ENCODE measurements around the gene CHMP6. TPM values are rescaled to one million over a fixed set of nuclear protein-coding genes. Genes with fewer than 3 reads are reported as not detected.

CHMP6 gene
- total RNA-seq, 1 donor from 2014 or later = 27.8 TPM

DNA sequence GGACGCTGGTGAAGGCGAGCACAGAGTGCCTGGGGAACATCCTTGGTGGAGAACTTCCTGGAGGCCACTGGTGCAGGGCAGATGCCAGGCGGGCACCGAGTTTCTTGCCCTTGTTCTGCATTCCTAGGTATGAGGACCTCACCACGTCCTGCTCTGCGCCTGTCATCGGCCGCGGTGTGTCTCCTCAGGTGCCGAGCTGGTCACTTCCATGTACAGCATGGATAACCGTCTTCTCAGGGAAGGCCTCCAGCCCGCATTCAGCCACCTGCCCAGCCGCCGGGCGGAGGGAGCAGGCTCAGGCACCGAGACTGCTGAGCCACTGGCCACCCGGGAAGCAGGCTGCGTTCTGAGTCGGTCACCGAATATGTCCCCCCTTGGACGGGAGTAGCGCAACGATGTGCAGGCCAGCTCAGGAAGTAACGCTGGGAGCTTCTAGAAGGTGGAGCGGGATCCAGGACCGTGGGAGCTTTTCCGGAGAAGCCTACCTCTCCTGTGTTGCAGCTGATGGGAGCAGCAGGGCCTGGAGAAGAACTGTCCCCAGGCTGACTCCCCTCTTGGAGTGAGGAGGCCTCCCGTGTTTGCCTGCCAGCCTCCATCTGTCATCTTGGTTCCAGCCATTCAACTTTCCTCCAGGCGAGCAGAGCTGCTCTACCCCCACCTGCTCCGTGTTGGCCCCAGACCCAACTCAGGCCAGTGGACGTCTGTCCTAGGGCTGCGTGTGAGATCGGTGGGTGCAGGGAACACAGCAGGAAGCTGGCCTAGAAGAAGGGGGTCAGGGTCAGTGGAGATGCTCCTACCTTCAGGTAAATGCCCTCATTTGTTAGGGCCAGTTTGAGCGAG is 41.2 kb downstream of the CHMP6 start:
- H3K4me1 Mint-ChIP-seq (ENCODE audit: low read depth) = peaks cover 36% of the 10 kb centered on the region
- peaks cover 4% of the 10 kb centered on the region for H3K36me3 Mint-ChIP-seq (ENCODE audit: insufficient read depth)
- peaks cover 4% of the 10 kb centered on the region for H3K27me3 Mint-ChIP-seq
- TF ChIP-seq, protein P1, sequence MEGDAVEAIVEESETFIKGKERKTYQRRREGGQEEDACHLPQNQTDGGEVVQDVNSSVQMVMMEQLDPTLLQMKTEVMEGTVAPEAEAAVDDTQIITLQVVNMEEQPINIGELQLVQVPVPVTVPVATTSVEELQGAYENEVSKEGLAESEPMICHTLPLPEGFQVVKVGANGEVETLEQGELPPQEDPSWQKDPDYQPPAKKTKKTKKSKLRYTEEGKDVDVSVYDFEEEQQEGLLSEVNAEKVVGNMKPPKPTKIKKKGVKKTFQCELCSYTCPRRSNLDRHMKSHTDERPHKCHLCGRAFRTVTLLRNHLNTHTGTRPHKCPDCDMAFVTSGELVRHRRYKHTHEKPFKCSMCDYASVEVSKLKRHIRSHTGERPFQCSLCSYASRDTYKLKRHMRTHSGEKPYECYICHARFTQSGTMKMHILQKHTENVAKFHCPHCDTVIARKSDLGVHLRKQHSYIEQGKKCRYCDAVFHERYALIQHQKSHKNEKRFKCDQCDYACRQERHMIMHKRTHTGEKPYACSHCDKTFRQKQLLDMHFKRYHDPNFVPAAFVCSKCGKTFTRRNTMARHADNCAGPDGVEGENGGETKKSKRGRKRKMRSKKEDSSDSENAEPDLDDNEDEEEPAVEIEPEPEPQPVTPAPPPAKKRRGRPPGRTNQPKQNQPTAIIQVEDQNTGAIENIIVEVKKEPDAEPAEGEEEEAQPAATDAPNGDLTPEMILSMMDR (IDR thresholded peaks at IDR 0.05; ENCODE audit: unreplicated experiment) = no peak
- no peak for DNase-seq (ENCODE audit: low spot score, unreplicated experiment)
- peak overlapping the region; percentile 87 for H3K4me3 Mint-ChIP-seq (ENCODE audit: low read depth)
- no peaks in the 10 kb centered on the region for H3K9me3 Mint-ChIP-seq (ENCODE audit: low read depth)
- H3K27ac Mint-ChIP-seq = peak overlapping the region; percentile 74

DNA sequence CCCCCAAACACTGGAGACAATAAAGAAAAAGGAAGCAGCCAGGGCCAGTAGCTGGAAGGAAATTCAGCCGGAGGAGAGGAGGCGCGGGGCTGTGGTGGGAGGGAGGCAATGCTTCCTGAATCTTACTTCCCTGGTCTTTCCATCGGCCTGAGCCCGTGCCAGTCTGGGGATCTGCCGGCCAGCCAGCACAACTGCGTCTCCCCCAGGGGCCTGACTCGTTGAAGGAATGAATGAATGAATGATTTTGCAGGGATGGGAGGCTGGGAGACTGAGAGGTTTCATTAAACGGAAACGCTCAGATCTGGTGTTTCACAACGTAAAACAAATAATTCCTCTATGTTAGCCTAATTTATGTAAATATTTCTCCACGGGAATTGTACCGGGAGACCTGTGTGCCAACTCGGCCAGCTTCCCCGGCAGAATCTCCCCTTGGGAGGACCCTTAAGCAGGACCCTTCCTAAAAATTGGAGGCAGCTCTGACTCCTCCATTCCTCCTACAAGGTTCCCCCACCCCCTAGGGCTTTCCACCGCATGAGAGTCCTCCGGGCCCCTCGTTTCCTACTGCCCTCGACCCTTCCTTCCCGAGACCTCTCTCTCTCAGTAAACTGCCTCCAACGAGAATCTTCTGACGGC is 42.0 kb downstream of the CHMP6 start:
- peaks cover 39% of the 10 kb centered on the region for H3K4me1 Mint-ChIP-seq (ENCODE audit: low read depth)
- peak overlapping the region; percentile 87 for H3K4me3 Mint-ChIP-seq (ENCODE audit: low read depth)
- H3K27me3 Mint-ChIP-seq = peaks cover 4% of the 10 kb centered on the region
- peak overlapping the region; percentile 67 for H3K27ac Mint-ChIP-seq
- TF ChIP-seq, protein P1 (IDR thresholded peaks at IDR 0.05; ENCODE audit: unreplicated experiment) = no peak
- H3K36me3 Mint-ChIP-seq (ENCODE audit: insufficient read depth) = peaks cover 4% of the 10 kb centered on the region
- no peaks in the 10 kb centered on the region for H3K9me3 Mint-ChIP-seq (ENCODE audit: low read depth)
- no peak for DNase-seq (ENCODE audit: low spot score, unreplicated experiment)

GRCh38 chr17:81034168-81034777 is 42.6 kb downstream of the CHMP6 start:
- Mint-ChIP-seq H3K36me3 (ENCODE audit: insufficient read depth) (peaks cover 4% of the 10 kb centered on the region), H3K9me3 (ENCODE audit: low read depth) (no peaks in the 10 kb centered on the region), H3K4me3 (ENCODE audit: low read depth) (peak overlapping the region; percentile 87), H3K27me3 (peaks cover 4% of the 10 kb centered on the region), H3K27ac (peak overlapping the region; percentile 67), H3K4me1 (ENCODE audit: low read depth) (peaks cover 35% of the 10 kb centered on the region)
- DNase-seq (ENCODE audit: low spot score, unreplicated experiment) = peak; percentile 39
- TF ChIP-seq, protein P1 (IDR thresholded peaks at IDR 0.05; ENCODE audit: unreplicated experiment) = no peak

GRCh38 chr17:81034779-81035520 is 43.3 kb downstream of the CHMP6 start, which contains the start of gene BAIAP2:
BAIAP2 (plus strand) TSS chr17:81035151; CDS start chr17:81035255, 104 bp downstream.
- DNase-seq (ENCODE audit: low spot score, unreplicated experiment) = peak; percentile 97
- H3K36me3 Mint-ChIP-seq (ENCODE audit: insufficient read depth) = peaks cover 4% of the 10 kb centered on the region
- TF ChIP-seq, protein P1 (IDR thresholded peaks at IDR 0.05; ENCODE audit: unreplicated experiment) = peak; percentile 16
- H3K4me3 Mint-ChIP-seq (ENCODE audit: low read depth) = peak within 1 kb of the TSS; percentile 87
- H3K4me1 Mint-ChIP-seq (ENCODE audit: low read depth) = peaks cover 35% of the 10 kb centered on the region
- H3K27me3 Mint-ChIP-seq = peaks cover 4% of the 10 kb centered on the region
- no peaks in the 10 kb centered on the region for H3K9me3 Mint-ChIP-seq (ENCODE audit: low read depth)
- H3K27ac Mint-ChIP-seq = peak within 1 kb of the TSS; percentile 94

Measured in progenitor cell of endocrine pancreas (in vitro differentiated cells).